Mesothelial cell of epicardium (in vitro differentiated cells): Measurements from ENCODE around the gene PMIS2. TPM values are rescaled to one million over a fixed set of nuclear protein-coding genes. Genes with fewer than 3 reads are reported as not detected.
A peak's percentile ranks its signal among the peaks of the same experiment; 100 is the strongest.
"Not testable (repeated sequence)": the region's sequence is repeated elsewhere in the genome, so short reads cannot be mapped to it uniquely, and the experiment has no call there.

Experiments
- DNase-seq, 2 experiments: peaks; one replicate each; pipeline ENCODE4 v3.0.0; 2021; ENCODE audit warnings: low spot score in 2 of 2; ENCODE audit not compliant: unreplicated experiment in 2 of 2
- H3K27ac Mint-ChIP-seq: 2 replicates; pipeline ENCODE4 v1.8.0; 2021; ENCODE audit warnings: mixed read lengths
- H3K27me3 Mint-ChIP-seq: 2 replicates; pipeline ENCODE4 v1.8.0; 2021; ENCODE audit warnings: low read depth, mixed read lengths
- H3K36me3 Mint-ChIP-seq: 2 replicates; pipeline ENCODE4 v1.8.0; 2021; ENCODE audit warnings: mixed read lengths
- H3K4me1 Mint-ChIP-seq: 2 replicates; pipeline ENCODE4 v1.8.0; 2021; ENCODE audit warnings: mixed read lengths
- H3K4me3 Mint-ChIP-seq: 2 replicates; pipeline ENCODE4 v1.8.0; 2021; ENCODE audit warnings: mild to moderate bottlenecking, moderate library complexity, mixed read lengths
- H3K9me3 Mint-ChIP-seq: 2 replicates; pipeline ENCODE4 v1.8.0; 2021; ENCODE audit warnings: mixed read lengths
- CTCF ChIP-seq: fragments of 200-600 bp; sonication (generic); IDR thresholded peaks from one replicate; pipeline ENCODE4 v1.5.0; 2021; ENCODE audit warnings: antibody characterized with exemption; ENCODE audit not compliant: unreplicated experiment
- total RNA-seq: library from RNA; stranded (reverse); gene quantifications from 3 replicates; pipeline ENCODE4 v1.2.1, GENCODE V29; 2021

PMIS2 gene
- total RNA-seq, 1 donor from 2014 or later, result not detected

- TF ChIP-seq CTCF, result no peak
- Mint-ChIP-seq H3K4me1 (no peaks in the 10 kb centered on the region), H3K27ac (no peak overlapping the region), H3K9me3 (no peaks in the 10 kb centered on the region), H3K36me3 (no peaks in the 10 kb centered on the region), H3K27me3 (peaks cover 29% of the 10 kb centered on the region), H3K4me3 (no peak overlapping the region)
- no peak for DNase-seq
Observed at GRCh38 chr19:35582760-35583159, 3.2 kb upstream of the PMIS2 start.

GRCh38 chr19:35587321-35587720 lies 1.3 kb downstream of the PMIS2 start:
- no peak for DNase-seq
- no peaks in the 10 kb centered on the region for H3K4me1 Mint-ChIP-seq
- no peak overlapping the region for H3K4me3 Mint-ChIP-seq
- no peaks in the 10 kb centered on the region for H3K9me3 Mint-ChIP-seq
- no peak overlapping the region for H3K27ac Mint-ChIP-seq
- H3K36me3 Mint-ChIP-seq, result no peaks in the 10 kb centered on the region
- H3K27me3 Mint-ChIP-seq, result peaks cover 40% of the 10 kb centered on the region
- TF ChIP-seq CTCF, result no peak

- Mint-ChIP-seq H3K9me3 (no peaks in the 10 kb centered on the region), H3K4me1 (no peaks in the 10 kb centered on the region), H3K36me3 (no peaks in the 10 kb centered on the region), H3K27ac (no peak overlapping the region), H3K4me3 (no peak overlapping the region), H3K27me3 (peaks cover 27% of the 10 kb centered on the region)
- no peak for TF ChIP-seq CTCF
- DNase-seq, result no peak
Observed at GRCh38 chr19:35590875-35591274, 4.9 kb downstream of the PMIS2 start.

GRCh38 chr19:35592226-35592625 lies 6.3 kb downstream of the PMIS2 start:
- H3K4me1 Mint-ChIP-seq, result no peaks in the 10 kb centered on the region
- peak; percentile 40 for TF ChIP-seq CTCF
- H3K9me3 Mint-ChIP-seq, result no peaks in the 10 kb centered on the region
- no peaks in the 10 kb centered on the region for H3K36me3 Mint-ChIP-seq
- DNase-seq, result no peak
- H3K27me3 Mint-ChIP-seq, result peaks cover 29% of the 10 kb centered on the region
- H3K4me3 Mint-ChIP-seq, result no peak overlapping the region
- H3K27ac Mint-ChIP-seq, result no peak overlapping the region

GRCh38 chr19:35595026-35595425 lies 9.1 kb downstream of the PMIS2 start:
- not testable (repeated sequence) for H3K4me3 Mint-ChIP-seq

GRCh38 chr19:35595928-35596327 lies 10.0 kb downstream of the PMIS2 start:
- no peak for DNase-seq
- TF ChIP-seq CTCF, result no peak
- Mint-ChIP-seq H3K36me3 (no peaks in the 10 kb centered on the region), H3K4me1 (no peaks in the 10 kb centered on the region), H3K27me3 (peaks cover 20% of the 10 kb centered on the region), H3K4me3 (no peak overlapping the region), H3K9me3 (no peaks in the 10 kb centered on the region), H3K27ac (no peak overlapping the region)

More at GRCh38 chr19:35595026-35595425, 9.1 kb downstream of the PMIS2 start:
- not testable (repeated sequence) for H3K4me1 Mint-ChIP-seq, H3K9me3 Mint-ChIP-seq, H3K36me3 Mint-ChIP-seq, H3K27ac Mint-ChIP-seq, DNase-seq
- H3K27me3 Mint-ChIP-seq, result peaks cover 15% of the 10 kb centered on the region
